C4-2B (cell line): ENCODE measurements around the gene TNNI3K.

Source experiments
- CTCF ChIP-seq: fragments of 450-650 bp; conservative IDR thresholded peaks from 2 replicates; pipeline ENCODE4 v1.5.1; 2017; ENCODE audit warnings: mild to moderate bottlenecking
- ZFX ChIP-seq: fragments of 450-650 bp; IDR thresholded peaks from 2 replicates; pipeline ENCODE4 v1.6.1; 2017

- TF ChIP-seq CTCF (no peak), ZFX (no peak)
These were observed 82.5 kb downstream of the TNNI3K start for GRCh38 chr1:74317663-74318062.
